Measurements from ENCODE around the gene FMOD. TPM values are rescaled to one million over a fixed set of nuclear protein-coding genes. Genes with fewer than 3 reads are reported as not detected.

The FMOD gene
- total RNA-seq: 3.3 and 15.4 TPM in 2 replicates
- polyA plus RNA-seq: 2.9 and 9.0 TPM in 2 replicates
- 2.1 and 7.2 TPM in 2 replicates for polyA plus RNA-seq (2012)
- 2.3 and 4.2 TPM in 2 replicates for polyA minus RNA-seq (ENCODE audit: low replicate concordance)

DNA sequence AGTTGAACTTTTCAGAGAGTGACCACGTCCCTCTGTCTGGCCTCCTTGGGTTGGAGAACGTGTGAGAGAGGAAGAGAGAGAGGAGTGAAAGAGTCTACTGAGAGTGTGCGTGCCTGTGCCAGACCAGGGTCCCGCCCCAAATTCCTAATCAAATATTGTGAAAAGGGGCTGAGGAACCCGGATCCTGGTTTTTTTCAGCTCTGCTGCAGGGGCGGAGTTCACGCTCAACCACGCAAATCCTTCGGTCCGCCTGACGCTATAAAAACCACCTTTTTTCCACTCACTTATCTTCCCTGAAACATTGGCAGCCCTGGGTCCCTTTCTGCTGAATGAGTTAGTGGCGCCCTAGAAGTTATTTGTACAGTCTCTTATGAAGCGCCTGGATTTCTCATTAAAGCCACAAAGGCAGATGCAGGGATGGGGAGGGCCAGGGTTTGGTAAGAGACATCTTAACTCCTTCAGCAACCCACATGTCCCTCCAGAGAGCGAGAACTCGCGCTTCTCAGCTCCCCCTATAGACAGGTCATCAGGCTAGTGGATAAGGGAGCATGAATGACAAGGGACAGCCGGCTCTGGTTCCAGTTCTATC lies at the start of gene FMOD:
TSS of gene FMOD (minus strand) at position 86 of the 589 bp plus-strand sequence. CDS start 2,852 bp downstream, outside the sequence.
- Histone ChIP-seq H3K4me3 (replicated peaks in 1 of 4; ENCODE audit: control extremely low read depth in 1 of 4, insufficient read depth in 1 of 4, low read depth in 3 of 4, low read length in 4 of 4) (peak within 1 kb of the TSS in 1 of 4 experiments; percentile 32), H3K27me3 (ENCODE audit: control insufficient read depth, insufficient read depth, low read length) (peaks cover 12% of the 10 kb centered on the region), H3K36me3 (ENCODE audit: control insufficient read depth, insufficient read depth, low read length) (no peaks in the 10 kb centered on the region), H3K9ac (ENCODE audit: insufficient read depth, low read length) (no peak within 1 kb of the TSS), H3K27ac (ENCODE audit: insufficient read depth, low read length) (no peak within 1 kb of the TSS), H4K20me1 (ENCODE audit: control insufficient read depth, extremely low read depth, insufficient read depth, low read length) (no peaks in the 10 kb centered on the region), H2AFZ (ENCODE audit: low read length) (no peak within 1 kb of the TSS), H3K79me2 (ENCODE audit: control insufficient read depth, insufficient read depth, low read length) (no peaks in the 10 kb centered on the region), H3K4me2 (ENCODE audit: extremely low read depth, insufficient read depth, low read length) (no peak within 1 kb of the TSS), H3K4me1 (ENCODE audit: control insufficient read depth, extremely low read depth, insufficient read depth, low read length) (peaks cover 9% of the 10 kb centered on the region), H3K9me3 (ENCODE audit: control insufficient read depth, insufficient read depth, low read depth, low read length) (no peaks in the 10 kb centered on the region)
- TF ChIP-seq, protein P1, sequence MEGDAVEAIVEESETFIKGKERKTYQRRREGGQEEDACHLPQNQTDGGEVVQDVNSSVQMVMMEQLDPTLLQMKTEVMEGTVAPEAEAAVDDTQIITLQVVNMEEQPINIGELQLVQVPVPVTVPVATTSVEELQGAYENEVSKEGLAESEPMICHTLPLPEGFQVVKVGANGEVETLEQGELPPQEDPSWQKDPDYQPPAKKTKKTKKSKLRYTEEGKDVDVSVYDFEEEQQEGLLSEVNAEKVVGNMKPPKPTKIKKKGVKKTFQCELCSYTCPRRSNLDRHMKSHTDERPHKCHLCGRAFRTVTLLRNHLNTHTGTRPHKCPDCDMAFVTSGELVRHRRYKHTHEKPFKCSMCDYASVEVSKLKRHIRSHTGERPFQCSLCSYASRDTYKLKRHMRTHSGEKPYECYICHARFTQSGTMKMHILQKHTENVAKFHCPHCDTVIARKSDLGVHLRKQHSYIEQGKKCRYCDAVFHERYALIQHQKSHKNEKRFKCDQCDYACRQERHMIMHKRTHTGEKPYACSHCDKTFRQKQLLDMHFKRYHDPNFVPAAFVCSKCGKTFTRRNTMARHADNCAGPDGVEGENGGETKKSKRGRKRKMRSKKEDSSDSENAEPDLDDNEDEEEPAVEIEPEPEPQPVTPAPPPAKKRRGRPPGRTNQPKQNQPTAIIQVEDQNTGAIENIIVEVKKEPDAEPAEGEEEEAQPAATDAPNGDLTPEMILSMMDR (conservative IDR thresholded peaks at IDR 0.05 in 1 of 2, IDR thresholded peaks at IDR 0.05 in 1 of 2; ENCODE audit: low read depth in 1 of 2, low read length in 2 of 2): peak in 1 of 2 donors; percentile 9
- no peak for TF ChIP-seq EZH2 (IDR thresholded peaks at IDR 0.05; ENCODE audit: low read length, missing control alignments)
- DNase-seq (ENCODE audit: low read depth in 2 of 2): peak; percentile 45 to 72

DNA sequence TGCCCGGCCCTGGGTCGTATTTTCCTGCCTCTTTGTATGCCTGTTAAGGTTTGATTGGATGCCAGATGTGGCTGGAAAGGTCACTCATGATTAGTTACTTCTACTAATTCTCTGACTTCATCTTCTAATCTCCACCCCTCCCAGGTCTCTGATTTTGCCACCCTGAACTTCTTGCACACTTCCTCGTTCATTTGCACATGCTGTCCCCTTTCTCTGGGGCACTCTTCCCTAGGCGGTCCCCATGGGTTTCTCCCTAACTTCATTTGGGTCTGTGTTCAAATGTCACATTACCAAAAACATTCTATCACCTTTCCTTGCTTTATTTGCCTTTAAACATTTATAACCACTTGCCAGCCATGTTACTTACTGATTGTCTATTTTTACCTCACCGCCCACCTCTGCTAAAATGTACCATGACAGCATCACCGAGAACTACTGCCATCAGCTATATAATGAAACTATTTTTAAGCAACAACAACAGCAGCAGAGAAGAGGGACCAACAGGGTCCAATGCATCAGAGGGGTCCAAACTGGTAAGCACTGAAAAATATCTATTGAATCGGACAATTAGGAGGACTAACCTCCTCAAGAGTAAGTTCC lies 45.8 kb upstream of the FMOD start:
- Histone ChIP-seq H3K4me1 (ENCODE audit: control insufficient read depth, extremely low read depth, insufficient read depth, low read length) (peaks cover 4% of the 10 kb centered on the region), H3K36me3 (ENCODE audit: control insufficient read depth, insufficient read depth, low read length) (no peaks in the 10 kb centered on the region), H2AFZ (ENCODE audit: low read length) (no peak overlapping the region), H3K27me3 (ENCODE audit: control insufficient read depth, insufficient read depth, low read length) (no peaks in the 10 kb centered on the region), H4K20me1 (ENCODE audit: control insufficient read depth, extremely low read depth, insufficient read depth, low read length) (no peaks in the 10 kb centered on the region), H3K27ac (ENCODE audit: insufficient read depth, low read length) (no peak overlapping the region), H3K4me3 (replicated peaks in 1 of 4; ENCODE audit: control extremely low read depth in 1 of 4, insufficient read depth in 1 of 4, low read depth in 3 of 4, low read length in 4 of 4) (no peak overlapping the region), H3K9me3 (ENCODE audit: control insufficient read depth, insufficient read depth, low read depth, low read length) (no peaks in the 10 kb centered on the region), H3K79me2 (ENCODE audit: control insufficient read depth, insufficient read depth, low read length) (no peaks in the 10 kb centered on the region), H3K9ac (ENCODE audit: insufficient read depth, low read length) (no peak overlapping the region), H3K4me2 (ENCODE audit: extremely low read depth, insufficient read depth, low read length) (no peak overlapping the region)
- DNase-seq (ENCODE audit: low read depth in 2 of 2): no peak
- no peak for TF ChIP-seq EZH2 (IDR thresholded peaks at IDR 0.05; ENCODE audit: low read length, missing control alignments)
- TF ChIP-seq, protein P1 (conservative IDR thresholded peaks at IDR 0.05 in 1 of 2, IDR thresholded peaks at IDR 0.05 in 1 of 2; ENCODE audit: low read depth in 1 of 2, low read length in 2 of 2): no peak

DNA sequence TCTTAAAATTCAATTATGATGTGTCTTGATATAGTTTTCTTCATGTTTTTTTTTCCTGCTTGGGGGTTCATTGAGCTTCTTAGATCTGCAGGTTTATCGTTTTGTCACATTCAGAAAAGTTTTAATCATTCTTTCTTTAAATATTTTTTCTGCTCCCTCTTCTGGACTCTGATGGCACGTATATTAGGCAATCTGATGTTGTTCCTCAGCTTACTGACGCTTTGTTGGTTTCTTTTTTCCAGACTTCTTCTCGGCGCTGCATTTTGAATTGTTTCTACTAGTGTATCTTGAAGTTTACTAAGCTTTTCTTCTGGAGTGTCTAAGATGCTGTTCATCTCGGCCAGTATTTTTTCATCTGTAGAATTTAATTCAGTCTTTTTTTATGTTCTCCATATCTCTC lies 44.8 kb upstream of the FMOD start:
- H3K4me1 ChIP-seq (ENCODE audit: control insufficient read depth, extremely low read depth, insufficient read depth, low read length): no peaks in the 10 kb centered on the region
- no peaks in the 10 kb centered on the region for H3K9me3 ChIP-seq (ENCODE audit: control insufficient read depth, insufficient read depth, low read depth, low read length)
- H3K36me3 ChIP-seq (ENCODE audit: control insufficient read depth, insufficient read depth, low read length): no peaks in the 10 kb centered on the region
- H4K20me1 ChIP-seq (ENCODE audit: control insufficient read depth, extremely low read depth, insufficient read depth, low read length): no peaks in the 10 kb centered on the region
- H3K4me2 ChIP-seq (ENCODE audit: extremely low read depth, insufficient read depth, low read length): peak overlapping the region; percentile 78
- H3K4me3 ChIP-seq (replicated peaks in 1 of 4; ENCODE audit: control extremely low read depth in 1 of 4, insufficient read depth in 1 of 4, low read depth in 3 of 4, low read length in 4 of 4): peak overlapping the region; percentile 26 to 55 (median 40)
- DNase-seq (ENCODE audit: low read depth in 2 of 2): peak in 1 of 2 donors; percentile 56
- peak overlapping the region; percentile 23 for H2AFZ ChIP-seq (ENCODE audit: low read length)
- TF ChIP-seq, protein P1 (conservative IDR thresholded peaks at IDR 0.05 in 1 of 2, IDR thresholded peaks at IDR 0.05 in 1 of 2; ENCODE audit: low read depth in 1 of 2, low read length in 2 of 2): peak in 1 of 2 donors; percentile 22
- TF ChIP-seq EZH2 (IDR thresholded peaks at IDR 0.05; ENCODE audit: low read length, missing control alignments): no peak
- H3K9ac ChIP-seq (ENCODE audit: insufficient read depth, low read length): no peak overlapping the region
- H3K27ac ChIP-seq (ENCODE audit: insufficient read depth, low read length): no peak overlapping the region
- no peaks in the 10 kb centered on the region for H3K27me3 ChIP-seq (ENCODE audit: control insufficient read depth, insufficient read depth, low read length)
- no peaks in the 10 kb centered on the region for H3K79me2 ChIP-seq (ENCODE audit: control insufficient read depth, insufficient read depth, low read length)
